WTC11 (cell line): ENCODE data around the gene SLC31A2. TPM values are rescaled to one million over a fixed set of nuclear protein-coding genes. Genes with fewer than 3 reads are reported as not detected.

Source experiments
- ATAC-seq: fragments of 200-7000 bp; cut with Tn5 transposase; 2 replicates; pipeline ENCODE4 v1.10.0; 2021; ENCODE audit warnings: mild to moderate bottlenecking, moderate library complexity
- CTCF ChIA-PET: fragments of 300-600 bp; sonication (Branson Sonifier 250); formaldehyde crosslinking; loops from one replicate; lab custom pipeline; 2021; ENCODE audit warnings: antibody characterized with exemption; lab: Charles Lee
- POLR2A ChIA-PET: fragments of 350-600 bp; sonication (Branson Sonifier 250); formaldehyde crosslinking; loops from one replicate; lab custom pipeline; 2021; ENCODE audit warnings: antibody characterized with exemption; lab: Charles Lee
- DNase-seq: peaks from one replicate; pipeline ENCODE4 v3.0.0; 2021; ENCODE audit warnings: low spot score
- H3K27ac Mint-ChIP-seq: 2 replicates; pipeline ENCODE4 v1.8.0; 2021; ENCODE audit warnings: mixed read lengths
- H3K27me3 Mint-ChIP-seq: 2 replicates; pipeline ENCODE4 v1.8.0; 2021; ENCODE audit warnings: low read depth, mild to moderate bottlenecking, moderate library complexity, mixed read lengths
- H3K36me3 Mint-ChIP-seq: 2 replicates; pipeline ENCODE4 v1.8.0; 2021; ENCODE audit warnings: mixed read lengths
- H3K4me1 Mint-ChIP-seq: 2 replicates; pipeline ENCODE4 v1.8.0; 2022; ENCODE audit warnings: mixed read lengths
- H3K4me3 Mint-ChIP-seq: 2 replicates; pipeline ENCODE4 v1.8.0; 2021; ENCODE audit warnings: mild to moderate bottlenecking, moderate library complexity, mixed read lengths
- H3K9me3 Mint-ChIP-seq: 2 replicates; pipeline ENCODE4 v1.8.0; 2021; ENCODE audit warnings: mixed read lengths
- ARID4B ChIP-seq: sonication (generic); formaldehyde crosslinking; IDR thresholded peaks from 2 replicates; pipeline ENCODE4 v1.8.0; 2023; ENCODE audit warnings: missing genetic modification reagents, mild to moderate bottlenecking, borderline replicate concordance
- CDX4 ChIP-seq: fragments of 250-450 bp; sonication (Bioruptor Pico); IDR thresholded peaks from 2 replicates; pipeline ENCODE4 v1.9.0; 2021; ENCODE audit warnings: moderate library complexity, mild to moderate bottlenecking, inconsistent platforms, borderline replicate concordance
- ERG ChIP-seq: fragments of 250-450 bp; sonication (Bioruptor Pico); IDR thresholded peaks from 2 replicates; pipeline ENCODE4 v1.8.0; 2021; ENCODE audit warnings: mild to moderate bottlenecking
- ESRRA ChIP-seq: sonication (generic); formaldehyde crosslinking; IDR thresholded peaks from 2 replicates; pipeline ENCODE4 v1.8.1; 2022; ENCODE audit warnings: mild to moderate bottlenecking, missing genetic modification reagents, borderline replicate concordance
- FOXJ3 ChIP-seq: sonication (generic); formaldehyde crosslinking; IDR thresholded peaks from 2 replicates; pipeline ENCODE4 v1.9.0; 2021; ENCODE audit warnings: missing genetic modification reagents, mild to moderate bottlenecking, borderline replicate concordance
- FOXP4 ChIP-seq: sonication (generic); formaldehyde crosslinking; IDR thresholded peaks from 2 replicates; pipeline ENCODE4 v1.8.0; 2022; ENCODE audit warnings: mild to moderate bottlenecking, missing genetic modification reagents
- MXD4 ChIP-seq: fragments of 250-450 bp; sonication (Bioruptor Pico); IDR thresholded peaks from 2 replicates; pipeline ENCODE4 v1.8.0; 2021; ENCODE audit warnings: mild to moderate bottlenecking, moderate library complexity, borderline replicate concordance
- NFE2L1 ChIP-seq: sonication (generic); formaldehyde crosslinking; IDR thresholded peaks from 2 replicates; pipeline ENCODE4 v1.8.1; 2023; ENCODE audit warnings: missing genetic modification reagents
- NR1H2 ChIP-seq: sonication (generic); formaldehyde crosslinking; IDR thresholded peaks from 2 replicates; pipeline ENCODE4 v1.9.0; 2021; ENCODE audit warnings: mild to moderate bottlenecking, moderate library complexity, missing genetic modification reagents
- RELA ChIP-seq: sonication (generic); formaldehyde crosslinking; IDR thresholded peaks from 2 replicates; pipeline ENCODE4 v1.8.1; 2022; ENCODE audit warnings: missing genetic modification reagents, mild to moderate bottlenecking, borderline replicate concordance
- SMAD3 ChIP-seq: sonication (generic); formaldehyde crosslinking; IDR thresholded peaks from 2 replicates; pipeline ENCODE4 v1.8.0; 2022; ENCODE audit warnings: missing genetic modification reagents, mild to moderate bottlenecking, borderline replicate concordance
- SP1 ChIP-seq: sonication (generic); formaldehyde crosslinking; conservative IDR thresholded peaks from 2 replicates; pipeline ENCODE4 v1.8.1; 2022; ENCODE audit warnings: missing genetic modification reagents
- TEAD4 ChIP-seq: sonication (generic); formaldehyde crosslinking; IDR thresholded peaks from 2 replicates; pipeline ENCODE4 v1.8.0; 2022; ENCODE audit warnings: mild to moderate bottlenecking, missing genetic modification reagents
- ZNF232 ChIP-seq: sonication (generic); formaldehyde crosslinking; IDR thresholded peaks from 2 replicates; pipeline ENCODE4 v1.8.0; 2022; ENCODE audit warnings: mild to moderate bottlenecking, missing genetic modification reagents
- ZNF512 ChIP-seq: sonication (generic); formaldehyde crosslinking; IDR thresholded peaks from 2 replicates; pipeline ENCODE4 v1.8.1; 2022; ENCODE audit warnings: missing genetic modification reagents, borderline replicate concordance
- ZNF532 ChIP-seq: fragments of 250-450 bp; sonication (Bioruptor Pico); IDR thresholded peaks from 2 replicates; pipeline ENCODE4 v1.9.0; 2021; ENCODE audit warnings: mild to moderate bottlenecking, borderline replicate concordance
- total RNA-seq: library from RNA; stranded (reverse); gene quantifications from 3 replicates; pipeline ENCODE4 v1.2.3, GENCODE V29; 2021

The SLC31A2 gene
- total RNA-seq, 1 experiment from 2014 or later: 2.0 TPM

GRCh38 chr9:113129466-113129865, 21.3 kb upstream of the SLC31A2 start:
- Mint-ChIP-seq H3K9me3 (peaks cover 25% of the 10 kb centered on the region), H3K27ac (no peak overlapping the region), H3K36me3 (no peaks in the 10 kb centered on the region), H3K4me3 (no peak overlapping the region), H3K27me3 (peaks cover 29% of the 10 kb centered on the region), H3K4me1 (peaks cover 6% of the 10 kb centered on the region; the same call in 1 of the 2 replicates)
- TF ChIP-seq FOXJ3 (CRISPR knock-in tag) (no peak), ZNF232 (CRISPR knock-in tag) (no peak), ARID4B (CRISPR knock-in tag) (no peak), NFE2L1 (CRISPR knock-in tag) (no peak), ZNF532 (no peak), CDX4 (no peak), SMAD3 (CRISPR knock-in tag) (no peak), ESRRA (no peak), FOXP4 (no peak), TEAD4 (CRISPR knock-in tag) (no peak), RELA (CRISPR knock-in tag) (no peak)
- DNase-seq (no peak), ATAC-seq (no peak)
- CTCF ChIA-PET: no interaction called here
- POLR2A ChIA-PET: no interaction called here

- no peaks in the 10 kb centered on the region for H3K36me3 Mint-ChIP-seq
- TF ChIP-seq NR1H2 (no peak), ZNF512 (no peak), ESRRA (no peak), SP1 (CRISPR knock-in tag) (no peak), ERG (CRISPR knock-in tag) (no peak), MXD4 (no peak)
- CTCF ChIA-PET: no interaction called here
- DNase-seq (no peak), ATAC-seq (no peak)
- H3K4me3 Mint-ChIP-seq: no peak overlapping the region
- peaks cover 29% of the 10 kb centered on the region for H3K27me3 Mint-ChIP-seq
- H3K9me3 Mint-ChIP-seq: peaks cover 25% of the 10 kb centered on the region
- H3K27ac Mint-ChIP-seq: no peak overlapping the region
- H3K4me1 Mint-ChIP-seq: peaks cover 6% of the 10 kb centered on the region; the same call in 1 of the 2 replicates
- POLR2A ChIA-PET: no interaction called here
Measured at GRCh38 chr9:113129884-113130283, 20.9 kb upstream of the SLC31A2 start.
